HuH-7.5 (cell line): ENCODE data around the gene C12orf50.
"Not testable (repeated sequence)": the region's sequence is repeated elsewhere in the genome, so short reads cannot be mapped to it uniquely, and the experiment has no call there.

ENCODE experiments used
- DNase-seq: peaks from one replicate; pipeline ENCODE4 v3.0.0; 2011; ENCODE audit warnings: low spot score

C12orf50 gene, protein sequence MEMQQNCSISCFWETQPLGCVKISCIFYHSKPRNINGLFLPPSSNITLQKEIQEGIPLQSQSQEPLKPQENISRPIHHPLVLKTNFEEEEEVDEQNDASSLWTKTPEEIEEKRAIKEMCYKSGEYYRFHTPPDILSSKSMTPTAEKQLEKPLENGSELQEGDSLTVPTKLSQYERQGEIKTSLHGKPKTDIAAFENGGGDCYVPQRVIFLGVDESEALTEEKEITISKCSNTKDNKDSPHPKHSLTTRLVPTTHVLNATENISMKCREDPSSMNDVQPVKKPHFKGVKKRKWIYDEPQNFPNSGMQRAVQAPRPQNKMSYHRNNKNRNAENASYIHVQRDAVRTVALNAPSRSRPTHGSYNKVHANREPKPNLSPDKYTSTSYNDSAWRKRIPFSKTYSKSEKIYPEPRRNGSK

DNA sequence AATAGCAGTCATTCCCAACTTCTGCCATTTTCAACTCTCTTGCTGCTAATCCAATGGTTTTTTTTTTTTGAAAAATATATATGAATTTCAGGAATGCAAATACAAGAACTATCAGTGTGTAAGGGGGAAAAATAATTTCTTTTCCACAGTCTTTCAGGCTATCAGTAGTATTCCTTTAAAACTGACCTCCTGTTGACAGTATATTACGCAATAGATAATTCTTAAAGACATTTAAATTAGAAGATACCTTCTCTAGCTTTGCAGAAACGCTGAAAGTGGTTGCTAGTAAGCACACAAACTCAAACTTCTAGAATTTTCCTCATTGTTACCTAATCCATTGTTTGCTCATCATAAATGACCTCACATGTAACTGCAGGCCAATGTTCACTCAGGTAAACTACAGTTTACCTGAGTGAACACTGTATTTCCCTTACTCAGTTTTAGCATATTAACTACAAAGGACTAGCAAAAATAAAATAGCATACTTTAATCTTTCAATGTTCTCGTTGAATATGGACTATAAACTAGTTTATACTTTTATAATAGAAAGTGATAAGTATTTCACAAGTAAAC is at the start of gene C12orf50:
Gene C12orf50, minus strand, starts transcription at position 309 of the 573 bp plus-strand sequence. CDS start 2,439 bp downstream, outside the sequence.
- DNase-seq = no peak

DNA sequence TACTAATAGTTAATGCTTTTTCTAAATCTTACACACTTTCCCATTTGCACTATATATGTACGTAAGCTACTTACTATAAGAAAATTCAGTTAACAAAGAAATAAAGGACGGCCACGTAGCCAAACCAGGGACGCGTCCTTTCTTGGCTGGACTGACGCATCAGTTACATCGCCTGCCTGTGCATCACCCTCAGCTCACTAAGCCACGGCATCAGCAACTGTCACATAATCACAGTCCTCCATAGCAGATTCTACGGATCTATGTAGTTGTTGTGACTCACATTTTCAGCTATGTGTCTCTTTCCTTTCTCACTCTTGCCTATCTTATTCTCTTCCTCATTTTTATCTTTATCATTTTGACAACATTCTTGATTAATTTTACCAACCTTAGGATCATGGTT is 38.1 kb upstream of the C12orf50 start:
- DNase-seq = no peak

DNA sequence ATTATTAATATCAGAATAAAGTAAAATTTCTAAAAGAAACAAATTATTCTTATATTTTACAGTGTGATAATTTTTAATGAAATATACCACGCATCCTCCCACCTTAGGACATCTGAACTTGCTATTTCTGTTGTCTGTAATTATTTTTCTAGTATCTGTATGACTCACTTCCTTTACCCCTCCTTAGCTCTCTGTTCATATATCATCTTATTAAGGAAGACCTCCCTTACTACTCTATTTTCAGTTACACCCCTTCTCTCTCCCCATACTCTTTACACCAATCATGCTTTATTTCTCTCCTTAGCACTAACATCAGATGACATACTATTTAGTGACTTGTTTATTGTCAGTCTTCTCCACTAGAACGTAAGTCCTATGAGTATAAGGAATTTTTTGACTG is 34.2 kb upstream of the C12orf50 start:
- no peak for DNase-seq

DNA sequence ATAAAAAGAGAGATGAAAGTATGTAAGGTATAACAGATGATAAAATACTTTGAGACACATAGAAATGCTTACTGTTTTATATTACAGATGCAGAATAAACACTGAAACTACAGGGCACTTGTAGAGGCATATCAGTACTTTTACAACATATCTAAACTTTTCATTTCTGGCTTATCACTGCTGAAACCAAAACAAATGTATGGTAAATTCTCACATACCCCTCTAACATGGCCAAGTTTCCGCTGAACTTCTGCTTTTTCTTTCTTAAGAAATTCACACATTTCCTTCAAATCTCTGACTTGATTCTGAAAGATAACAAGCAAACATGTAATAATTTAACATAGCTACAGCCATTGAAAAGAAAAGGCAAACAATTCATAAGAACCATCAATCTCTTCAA is 33.3 kb upstream of the C12orf50 start:
- no peak for DNase-seq

DNA sequence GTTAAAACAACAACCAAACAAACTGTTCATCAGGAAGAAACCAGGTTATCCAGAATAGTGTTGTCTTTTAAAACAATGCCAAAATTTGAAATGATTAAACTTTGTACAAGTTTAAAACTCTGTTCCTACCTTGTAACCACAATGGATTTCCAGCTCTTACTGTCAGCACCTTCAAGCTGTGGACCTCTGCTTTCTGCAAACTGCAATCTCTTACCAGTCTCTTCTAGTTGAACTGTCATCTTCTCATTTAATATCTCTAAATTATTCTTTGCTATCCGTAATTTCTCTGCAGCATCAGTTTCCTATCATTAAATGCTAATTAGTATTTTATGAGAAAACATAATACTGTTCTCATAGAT is 29.5 kb upstream of the C12orf50 start:
- no peak for DNase-seq

DNA sequence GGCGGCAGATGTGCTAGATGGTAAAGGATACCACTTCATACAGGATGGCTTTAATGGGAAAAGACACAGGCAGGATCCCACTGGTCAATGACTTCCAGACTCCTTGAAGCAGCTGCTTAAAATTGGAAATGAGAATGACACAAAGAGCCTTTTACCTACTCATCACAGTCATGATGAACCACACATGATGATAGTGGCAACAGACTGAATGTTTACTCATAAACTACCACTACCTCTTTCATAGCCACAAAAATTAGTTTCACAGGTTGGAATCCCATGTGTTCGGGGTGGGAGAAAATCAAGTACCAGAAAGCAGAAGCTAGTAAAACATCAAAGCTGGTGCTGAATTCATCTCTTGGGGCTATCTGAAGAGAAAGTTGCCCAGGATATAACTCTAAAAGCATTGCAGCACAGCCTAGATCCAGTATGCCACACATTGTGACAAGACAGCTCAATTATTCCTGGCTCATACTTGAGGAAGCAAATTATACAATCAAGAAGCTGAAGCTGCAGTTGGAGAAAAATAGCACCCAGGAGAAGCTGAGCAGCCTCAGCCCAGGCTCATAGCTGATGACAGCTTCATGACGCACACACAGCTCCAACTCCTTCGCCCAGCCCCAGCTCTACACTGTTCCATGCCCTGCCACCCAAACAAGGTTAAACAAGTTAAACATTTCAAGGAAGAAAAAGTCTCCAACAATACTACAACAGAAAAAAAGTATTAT is 29.0 kb upstream of the C12orf50 start:
- no peak for DNase-seq

DNA sequence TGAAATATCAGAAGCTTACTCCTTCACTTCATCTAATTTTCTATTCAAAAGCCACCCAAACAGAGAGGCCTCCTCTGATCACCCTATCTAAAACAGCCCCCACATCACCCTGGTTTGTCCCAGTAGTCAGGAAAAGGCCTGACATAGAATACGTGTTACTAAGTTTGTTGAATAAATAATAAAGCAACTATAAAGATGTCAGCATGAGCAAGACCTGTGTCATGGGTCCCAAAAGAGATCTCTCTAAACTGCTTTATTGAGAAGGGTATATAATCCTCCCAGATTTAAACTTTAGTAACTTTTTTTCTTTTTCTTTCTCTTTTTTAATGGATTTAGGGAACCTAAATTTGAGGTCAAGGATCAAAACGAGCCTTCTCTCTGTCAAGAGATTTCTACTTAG is 27.4 kb upstream of the C12orf50 start:
- DNase-seq = no peak

DNA sequence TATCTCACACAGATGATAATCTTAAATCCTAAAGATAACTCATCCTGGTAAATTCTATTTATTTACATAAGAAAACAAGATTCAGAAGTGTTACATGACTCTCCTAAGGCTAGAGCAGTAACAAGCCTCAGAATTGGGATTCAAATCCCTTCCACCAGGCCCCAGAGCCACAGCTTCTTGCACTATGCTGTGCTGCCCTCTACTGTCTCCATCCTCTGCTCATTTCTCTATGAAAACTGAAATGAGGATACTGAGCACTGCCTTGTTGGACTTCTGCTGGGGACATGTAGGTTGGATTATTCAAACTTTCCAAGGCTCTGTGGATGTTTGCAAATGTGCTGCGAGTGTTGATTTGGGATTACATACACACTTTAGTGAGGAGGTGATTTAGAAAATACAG is 23.5 kb upstream of the C12orf50 start:
- no peak for DNase-seq

DNA sequence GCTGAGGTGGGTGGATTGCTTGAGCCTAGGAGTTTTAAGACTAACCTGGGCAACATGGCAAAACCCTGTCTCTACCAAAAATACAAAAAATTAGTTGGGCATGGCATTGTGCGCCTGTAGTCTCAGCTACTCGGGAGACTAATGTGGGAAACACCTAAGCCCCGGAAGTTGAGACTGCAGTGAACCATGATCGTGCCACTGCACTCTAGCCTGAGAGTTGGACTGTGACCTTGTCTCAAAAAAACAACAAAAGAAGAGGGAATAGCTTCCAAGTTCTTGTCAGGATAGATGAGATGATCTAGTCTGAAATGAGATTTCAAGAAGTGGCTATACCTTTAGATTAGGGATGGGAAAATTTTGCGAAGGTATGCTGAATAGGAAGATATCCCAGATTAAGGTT is 14.8 kb upstream of the C12orf50 start:
- no peak for DNase-seq

DNA sequence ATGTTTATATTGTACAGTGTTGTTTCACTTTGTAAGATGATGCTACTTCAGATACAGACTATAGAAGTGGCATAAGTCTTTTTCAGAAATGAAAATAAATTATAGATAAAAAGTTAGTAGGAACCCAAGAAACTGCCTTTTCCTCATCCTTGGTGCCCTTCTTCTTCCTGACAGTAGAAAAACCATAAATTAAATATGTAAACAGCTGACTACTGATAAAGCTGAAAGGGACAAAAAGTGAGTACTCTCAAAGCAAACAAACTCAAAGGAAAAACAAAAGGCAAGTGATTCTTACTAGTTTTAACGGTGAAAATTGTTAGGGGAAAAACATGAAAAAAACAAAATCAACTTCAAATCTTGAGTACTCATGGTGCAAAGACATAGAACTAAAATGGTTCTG is 8.6 kb upstream of the C12orf50 start:
- DNase-seq = no peak

DNA sequence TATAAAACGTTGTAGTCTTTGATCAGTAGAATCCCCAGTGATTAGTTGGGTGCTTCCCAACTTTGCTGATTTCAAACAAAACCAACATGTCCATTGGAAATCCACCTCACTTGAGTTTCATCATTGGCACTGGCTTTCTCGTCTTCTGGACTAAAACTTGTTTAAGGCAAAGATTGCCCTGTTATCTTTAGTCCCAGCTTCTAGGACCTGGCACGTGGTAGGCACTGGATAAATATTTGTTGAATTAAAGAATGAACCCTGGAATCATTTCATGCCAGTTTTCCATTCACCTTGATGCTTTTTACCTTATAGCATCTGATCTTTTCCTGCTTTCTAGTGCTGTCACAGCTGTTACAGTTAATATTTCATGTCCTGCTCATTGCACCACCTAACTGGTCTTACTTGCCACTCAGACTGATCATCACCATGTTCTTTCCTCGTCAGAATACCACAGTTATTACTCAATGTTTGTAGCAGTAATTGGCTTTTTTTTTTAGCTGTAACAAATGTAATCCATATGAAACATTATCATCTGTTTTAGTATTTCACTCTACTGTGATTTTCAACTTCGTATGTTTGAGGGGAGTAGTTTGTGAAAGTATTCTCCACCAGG is 7.3 kb upstream of the C12orf50 start:
- no peak for DNase-seq

DNA sequence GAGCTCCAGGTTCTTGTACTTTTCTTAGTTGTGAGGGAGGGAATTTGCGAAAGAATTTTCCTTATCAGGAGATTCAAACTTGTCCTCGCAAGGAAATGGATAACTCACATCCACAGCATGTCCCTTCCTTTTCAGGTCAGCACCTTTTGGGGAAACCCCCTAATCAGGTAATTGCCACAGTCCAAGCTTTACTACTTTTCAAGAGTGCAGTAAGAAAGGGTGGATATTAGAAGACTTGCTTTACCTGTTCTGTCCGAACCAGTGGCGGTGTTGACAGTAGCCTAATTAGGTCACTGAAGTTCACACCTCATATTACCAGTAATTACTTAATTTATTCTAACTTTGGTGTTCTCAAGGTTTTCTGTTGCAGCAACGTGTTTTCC is 6.7 kb upstream of the C12orf50 start:
- no peak for DNase-seq

DNA sequence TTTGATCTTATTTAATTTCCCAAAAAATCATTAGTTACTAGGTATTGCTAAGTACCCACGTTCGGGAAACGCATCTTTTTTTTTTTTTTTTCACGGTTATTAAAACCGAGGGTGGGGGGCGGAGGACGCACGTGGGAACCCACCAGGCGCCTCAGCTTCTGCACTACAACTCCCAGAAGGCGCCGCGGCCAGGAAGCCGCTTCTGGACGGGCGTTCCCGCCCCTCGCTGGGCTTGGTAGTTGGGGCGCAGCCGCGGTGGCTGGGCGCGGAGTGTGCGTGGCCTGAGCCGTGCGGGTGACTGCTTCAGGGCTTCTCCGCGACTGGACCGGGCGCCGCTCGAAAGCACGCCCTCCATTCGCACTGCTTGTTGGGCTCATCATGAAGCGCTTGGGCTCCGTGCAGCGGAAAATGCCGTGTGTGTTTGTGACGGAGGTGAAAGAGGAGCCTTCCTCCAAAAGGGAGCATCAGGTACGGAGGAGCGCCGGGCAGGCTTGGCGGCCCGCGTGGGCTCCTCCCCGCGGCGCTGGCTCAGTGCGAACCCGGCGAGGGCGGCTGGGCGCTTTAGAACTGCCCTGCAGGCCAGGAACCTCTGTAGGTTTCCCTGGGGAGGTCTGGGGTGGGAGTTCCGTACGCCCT is 6.2 kb upstream of the C12orf50 start:
- DNase-seq = peak; percentile 65

DNA sequence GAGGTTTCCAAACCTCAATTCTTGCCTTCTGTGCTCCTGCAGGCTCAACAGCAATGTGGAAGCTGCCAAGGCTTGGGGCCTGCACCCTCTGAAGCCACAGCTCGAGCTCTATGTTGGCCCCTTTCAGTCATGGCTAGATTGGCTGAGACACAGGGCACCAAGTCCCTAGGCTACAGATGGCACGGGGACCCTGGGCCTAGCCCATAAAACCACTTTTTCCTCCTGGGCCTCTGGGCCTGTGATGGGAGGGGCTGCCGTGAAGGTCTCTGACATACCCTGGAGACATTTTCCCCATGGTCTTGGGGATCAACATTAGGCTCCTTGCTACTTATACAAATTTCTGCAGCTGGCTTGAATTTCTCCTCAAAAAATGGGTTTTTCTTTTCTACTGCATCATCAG is 2.0 kb upstream of the C12orf50 start:
- DNase-seq = not testable (repeated sequence)

DNA sequence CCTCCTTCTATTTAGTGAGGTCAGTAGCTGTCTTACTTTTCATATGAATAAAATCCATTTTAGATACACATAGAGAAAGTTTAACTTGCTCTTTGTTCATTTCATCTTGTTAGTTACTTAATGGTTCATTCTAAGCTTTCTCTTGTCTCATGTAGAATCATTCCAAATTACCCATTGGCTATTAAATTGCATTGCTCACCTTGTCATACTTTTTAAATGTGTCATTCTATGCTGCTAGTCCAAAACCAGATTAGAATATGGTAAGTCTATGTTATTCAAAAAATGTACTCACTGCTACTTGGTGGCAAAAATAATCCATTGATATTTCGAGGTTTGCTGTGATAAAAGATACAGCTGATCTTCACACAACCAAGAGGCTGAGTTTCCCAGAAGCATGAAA is 3.0 kb downstream of the C12orf50 start:
- no peak for DNase-seq

DNA sequence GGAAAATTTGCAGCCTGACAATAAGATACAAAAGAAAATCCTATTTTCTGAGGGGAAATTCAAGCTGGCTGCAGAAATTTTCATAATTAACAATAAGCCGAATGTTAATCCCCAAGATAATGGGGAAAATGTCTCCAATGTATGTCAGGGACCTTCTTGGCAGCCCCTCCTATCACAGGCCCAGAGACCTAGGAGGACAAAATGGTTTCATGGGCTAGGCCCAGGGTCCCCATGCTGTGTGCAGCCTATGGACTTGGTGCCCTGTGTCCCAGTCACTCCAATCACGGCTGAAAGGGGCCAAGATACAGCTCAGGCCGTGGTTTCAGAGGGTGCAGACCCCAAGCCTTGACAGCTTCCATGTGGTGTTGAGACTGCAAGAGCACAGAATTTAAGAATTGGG is 11.2 kb downstream of the C12orf50 start:
- DNase-seq = no peak

DNA sequence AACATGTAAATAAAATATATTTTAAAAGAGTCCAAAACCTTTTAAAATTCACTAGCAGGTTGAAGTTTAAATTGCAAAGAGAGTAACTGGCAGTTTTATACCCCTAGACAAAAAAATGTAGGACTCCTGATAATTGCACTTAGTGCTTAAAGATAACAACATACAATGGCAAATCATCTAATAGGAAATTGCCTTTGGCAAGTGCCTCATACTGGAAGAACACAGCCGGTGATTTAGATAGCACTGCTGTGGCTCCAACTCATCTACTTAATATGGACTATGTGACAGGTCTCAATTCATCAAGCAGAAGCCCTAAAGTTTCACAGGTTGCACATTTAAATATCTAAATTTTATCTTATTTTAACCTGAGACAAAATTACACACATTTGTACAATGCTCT is 13.4 kb downstream of the C12orf50 start:
- DNase-seq = no peak

DNA sequence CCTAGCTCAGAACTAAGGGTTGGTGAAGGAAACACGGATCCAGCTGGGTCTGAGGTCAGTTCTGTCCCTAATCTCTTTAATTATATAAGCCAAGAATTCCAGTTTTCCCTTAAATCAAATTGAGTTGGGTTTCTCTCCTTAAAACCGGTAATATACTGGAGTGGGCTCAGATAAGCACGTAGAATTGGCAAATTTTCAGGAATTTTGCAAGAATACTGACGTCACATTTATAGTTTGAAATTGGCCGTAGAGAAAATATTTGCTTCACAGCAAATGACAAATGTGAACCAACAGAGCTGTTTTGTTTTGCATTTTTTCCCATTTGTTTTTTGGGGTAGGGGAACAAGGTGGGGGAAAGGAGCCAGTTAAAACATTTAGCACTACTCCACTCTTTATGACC is 17.4 kb downstream of the C12orf50 start:
- DNase-seq = no peak

DNA sequence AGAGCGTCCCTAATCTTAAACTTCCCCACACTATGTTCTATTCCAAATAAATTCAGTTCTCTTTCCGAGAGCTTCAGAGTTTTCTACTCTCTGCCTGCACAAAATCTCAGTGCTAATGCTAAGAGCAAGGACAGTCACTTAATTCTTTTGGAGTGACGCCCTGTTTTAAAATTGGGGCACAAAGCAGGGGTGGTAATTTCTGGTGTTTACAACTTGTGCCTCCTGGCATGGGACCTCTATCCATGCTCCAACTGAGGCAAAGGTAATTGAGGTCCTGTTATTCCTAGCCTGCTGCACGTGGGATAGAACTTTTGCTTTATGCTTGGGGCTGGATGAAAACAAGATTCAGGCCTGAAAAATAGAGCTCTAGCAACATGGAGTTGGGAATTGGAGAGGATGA is 22.9 kb downstream of the C12orf50 start:
- no peak for DNase-seq

DNA sequence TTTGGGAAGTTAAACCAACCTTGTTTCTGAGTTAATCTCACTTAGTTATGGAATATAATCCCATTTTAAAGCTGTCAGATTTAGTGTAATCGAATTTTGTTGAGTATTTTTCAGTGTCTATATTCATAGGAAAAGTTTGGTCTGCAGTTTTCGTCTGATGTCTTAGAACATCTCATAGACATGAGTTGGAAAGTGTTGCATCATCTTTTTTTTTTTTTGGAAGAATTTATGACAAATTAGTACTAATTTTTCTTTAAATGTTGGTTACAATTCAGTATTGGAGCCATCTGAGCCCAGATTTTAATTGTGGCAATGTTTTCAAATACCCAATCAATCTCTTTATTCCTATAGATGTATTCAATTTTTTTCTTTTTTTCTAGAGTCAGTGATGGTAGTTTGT is 27.9 kb downstream of the C12orf50 start:
- DNase-seq = no peak

DNA sequence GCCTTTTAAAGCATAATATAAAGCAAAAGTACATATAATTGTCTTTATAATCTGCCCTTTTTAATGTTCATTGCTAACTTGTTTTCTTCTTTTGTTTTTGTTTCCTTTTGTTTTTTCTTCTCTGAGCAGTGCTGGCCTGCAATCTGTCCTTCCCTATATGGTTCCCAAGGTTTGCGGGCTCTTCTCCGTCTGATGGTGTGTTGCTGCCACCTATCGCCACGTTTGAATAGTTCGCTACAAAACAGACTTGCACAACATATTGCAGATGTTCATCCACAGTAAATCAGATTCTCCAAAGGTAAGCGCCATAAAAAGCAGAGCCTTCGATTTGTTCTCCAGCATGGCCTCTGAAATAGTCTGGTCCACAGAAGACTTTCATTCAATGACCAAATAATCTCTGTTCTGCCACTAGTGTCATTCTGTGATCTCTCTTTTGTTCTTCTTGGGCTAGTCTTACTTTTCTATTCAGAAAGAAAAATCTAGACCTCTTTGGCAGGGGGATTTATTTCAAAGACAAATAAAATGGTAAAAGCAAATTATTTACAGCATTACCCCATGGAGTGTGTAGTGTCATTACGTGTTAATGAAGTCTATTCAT is 33.5 kb downstream of the C12orf50 start:
- DNase-seq = peak; percentile 34

DNA sequence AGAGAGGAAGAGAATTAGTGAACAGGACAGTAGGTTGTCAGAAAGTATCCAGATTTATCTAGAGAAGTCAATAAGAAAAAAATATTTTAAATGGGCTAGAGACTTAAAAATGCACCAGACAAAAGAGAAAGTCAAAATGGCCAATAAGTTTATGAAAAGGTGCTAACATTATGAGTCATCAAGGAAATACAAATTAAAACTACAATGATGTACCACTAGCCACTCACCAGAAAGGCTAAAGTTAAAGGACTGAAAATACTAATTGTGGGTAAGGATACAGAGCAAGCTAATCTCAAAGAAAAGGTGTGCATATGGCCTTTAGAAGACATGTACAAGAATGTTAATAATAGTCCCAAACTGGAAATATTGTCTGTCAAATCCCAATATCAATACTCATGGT is 37.7 kb downstream of the C12orf50 start:
- DNase-seq = no peak
